CD4-positive, alpha-beta T cell (primary cell): Measurements from ENCODE around the gene SNX24. TPM values are rescaled to one million over a fixed set of nuclear protein-coding genes. Genes with fewer than 3 reads are reported as not detected.

Experiments
- ATAC-seq: fragments of 200-7000 bp; cut with Tn5 transposase; one replicate; pipeline ENCODE4 v1.10.0; 2022; ENCODE audit warnings: mild to moderate bottlenecking; ENCODE audit not compliant: poor library complexity
- CTCF ChIA-PET: fragments of 350-600 bp; sonication (Branson Sonifier 250); formaldehyde crosslinking; loops from one replicate; lab custom pipeline; 2021; ENCODE audit warnings: antibody characterized with exemption, inconsistent platforms; lab: Charles Lee
- POLR2A ChIA-PET: fragments of 350-600 bp; sonication (Branson Sonifier 250); formaldehyde crosslinking; loops from one replicate; lab custom pipeline; 2021; ENCODE audit warnings: antibody characterized with exemption, inconsistent platforms; lab: Charles Lee
- DNase-seq, 14 experiments: peaks; one replicate each; pipeline ENCODE4 v3.0.0-alpha.2; 2013 to 2020; ENCODE audit warnings: mixed read lengths in 2 of 14
- H3K27ac ChIP-seq, 2 donors: one replicate each; pipeline versions ENCODE4 v1.5.1 to v1.7.0; 2013; ENCODE audit warnings: low read length in 2 of 2, low read depth in 1 of 2, mild to moderate bottlenecking in 1 of 2
- H3K27me3 ChIP-seq, 2 experiments: 1 replicate in 1 of 2; 2 replicates in 1 of 2; pipeline versions ENCODE4 v1.6.1 to v1.7.0; 2013; ENCODE audit warnings: low read length in 2 of 2, control low read depth in 1 of 2, mild to moderate bottlenecking in 1 of 2, moderate library complexity in 1 of 2; ENCODE audit not compliant: insufficient read depth in 2 of 2, control insufficient read depth in 1 of 2
- H3K36me3 ChIP-seq: one replicate; pipeline ENCODE4 v1.6.1; 2013; ENCODE audit warnings: low read length, control low read depth; ENCODE audit not compliant: insufficient read depth
- H3K4me1 ChIP-seq: one replicate; pipeline ENCODE4 v1.6.1; 2013; ENCODE audit warnings: low read length, control low read depth; ENCODE audit not compliant: insufficient read depth
- H3K4me3 ChIP-seq: one replicate; pipeline ENCODE4 v1.5.1; 2013; ENCODE audit warnings: mild to moderate bottlenecking, low read length, moderate library complexity
- H3K9me3 ChIP-seq, 2 experiments: 1 replicate in 1 of 2; 2 replicates in 1 of 2; pipeline versions ENCODE4 v1.6.1 to v1.7.0; 2013; ENCODE audit warnings: low read length in 2 of 2, mild to moderate bottlenecking in 2 of 2, control low read depth in 1 of 2, moderate library complexity in 1 of 2; ENCODE audit not compliant: control insufficient read depth in 1 of 2, insufficient read depth in 1 of 2
- H3K27ac Mint-ChIP-seq: one replicate; pipeline ENCODE4 v1.8.0; 2020; ENCODE audit warnings: mixed read lengths
- H3K27me3 Mint-ChIP-seq: one replicate; pipeline ENCODE4 v1.8.0; 2021; ENCODE audit warnings: mixed read lengths
- H3K36me3 Mint-ChIP-seq: one replicate; pipeline ENCODE4 v1.8.0; 2021; ENCODE audit warnings: low read depth, mixed read lengths
- H3K4me1 Mint-ChIP-seq: one replicate; pipeline ENCODE4 v1.8.0; 2021; ENCODE audit warnings: low read depth, mixed read lengths
- H3K4me3 Mint-ChIP-seq: one replicate; pipeline ENCODE4 v1.8.0; 2020; ENCODE audit warnings: mild to moderate bottlenecking, mixed read lengths
- H3K9me3 Mint-ChIP-seq: one replicate; pipeline ENCODE4 v1.8.0; 2020; ENCODE audit warnings: mixed read lengths
- intact Hi-C, 2 experiments: fragments of 100-400 bp; cut with DNase I in 1 of 2; cut with micrococcal nuclease in 1 of 2; formaldehyde crosslinking; loops; one replicate each; pipeline versions ENCODE4 v1.15.1 to v1.9.0; 2023 to 2025; cut with DNase I, micrococcal nuclease
- total RNA-seq, 174 experiments: library from RNA in 2 of 174; stranded (reverse) in 2 of 174; gene quantifications; one replicate each; pipeline ENCODE4 v1.2.3 and lab custom pipeline; 2021 to 2026
- TF ChIP-seq, protein P1 (sequence below): fragments of 200-600 bp; IDR thresholded peaks from one replicate; pipeline ENCODE4 v1.8.0; 2022; ENCODE audit warnings: antibody characterized with exemption, mild to moderate bottlenecking

Gene SNX24
- total RNA-seq, 2 experiments from 2014 or later, result 2.3 to 3.0 TPM

GRCh38 chr5:122901346-122901745 is 55.9 kb downstream of the SNX24 start:
- Mint-ChIP-seq H3K4me3 (no peak overlapping the region), H3K4me1 (peaks cover 17% of the 10 kb centered on the region), H3K27me3 (no peaks in the 10 kb centered on the region), H3K27ac (no peak overlapping the region), H3K9me3 (no peaks in the 10 kb centered on the region), H3K36me3 (no peaks in the 10 kb centered on the region)
- DNase-seq (no peak), ATAC-seq (no peak)
- intact Hi-C loops, result no loop called here
- Histone ChIP-seq H3K27ac (no peak overlapping the region), H3K4me1 (peaks cover 11% of the 10 kb centered on the region), H3K36me3 (no peaks in the 10 kb centered on the region), H3K27me3 (no peaks in the 10 kb centered on the region), H3K9me3 (no peaks in the 10 kb centered on the region), H3K4me3 (no peak overlapping the region)
- CTCF ChIA-PET, result no interaction called here
- POLR2A ChIA-PET, result no interaction called here
- TF ChIP-seq, protein P1, sequence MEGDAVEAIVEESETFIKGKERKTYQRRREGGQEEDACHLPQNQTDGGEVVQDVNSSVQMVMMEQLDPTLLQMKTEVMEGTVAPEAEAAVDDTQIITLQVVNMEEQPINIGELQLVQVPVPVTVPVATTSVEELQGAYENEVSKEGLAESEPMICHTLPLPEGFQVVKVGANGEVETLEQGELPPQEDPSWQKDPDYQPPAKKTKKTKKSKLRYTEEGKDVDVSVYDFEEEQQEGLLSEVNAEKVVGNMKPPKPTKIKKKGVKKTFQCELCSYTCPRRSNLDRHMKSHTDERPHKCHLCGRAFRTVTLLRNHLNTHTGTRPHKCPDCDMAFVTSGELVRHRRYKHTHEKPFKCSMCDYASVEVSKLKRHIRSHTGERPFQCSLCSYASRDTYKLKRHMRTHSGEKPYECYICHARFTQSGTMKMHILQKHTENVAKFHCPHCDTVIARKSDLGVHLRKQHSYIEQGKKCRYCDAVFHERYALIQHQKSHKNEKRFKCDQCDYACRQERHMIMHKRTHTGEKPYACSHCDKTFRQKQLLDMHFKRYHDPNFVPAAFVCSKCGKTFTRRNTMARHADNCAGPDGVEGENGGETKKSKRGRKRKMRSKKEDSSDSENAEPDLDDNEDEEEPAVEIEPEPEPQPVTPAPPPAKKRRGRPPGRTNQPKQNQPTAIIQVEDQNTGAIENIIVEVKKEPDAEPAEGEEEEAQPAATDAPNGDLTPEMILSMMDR, result no peak

- no peak overlapping the region for H3K27ac Mint-ChIP-seq
- no peaks in the 10 kb centered on the region for H3K36me3 Mint-ChIP-seq
- intact Hi-C loops, result no loop called here
- H3K4me1 Mint-ChIP-seq, result peaks cover 17% of the 10 kb centered on the region
- no peaks in the 10 kb centered on the region for H3K27me3 Mint-ChIP-seq
- no peaks in the 10 kb centered on the region for H3K9me3 Mint-ChIP-seq
- no peak for ATAC-seq
- ChIA-PET CTCF (no interaction called here), POLR2A (no interaction called here)
- TF ChIP-seq, protein P1, result no peak
- H3K36me3 ChIP-seq, result no peaks in the 10 kb centered on the region
- H3K4me3 ChIP-seq, result no peak overlapping the region
- H3K27ac ChIP-seq, result no peak overlapping the region
- no peaks in the 10 kb centered on the region for H3K27me3 ChIP-seq
- no peaks in the 10 kb centered on the region for H3K9me3 ChIP-seq
- no peak overlapping the region for H3K4me3 Mint-ChIP-seq
- peak in 2 of 14 experiments; percentile 1 to 39 for DNase-seq
- H3K4me1 ChIP-seq, result peaks cover 11% of the 10 kb centered on the region
Measured at GRCh38 chr5:122902263-122902662, 56.9 kb downstream of the SNX24 start.

- ChIA-PET POLR2A (no interaction called here), CTCF (no interaction called here)
- Histone ChIP-seq H3K4me3 (no peak overlapping the region), H3K36me3 (no peaks in the 10 kb centered on the region), H3K9me3 (no peaks in the 10 kb centered on the region), H3K4me1 (peaks cover 10% of the 10 kb centered on the region), H3K27me3 (no peaks in the 10 kb centered on the region), H3K27ac (no peak overlapping the region)
- no peak overlapping the region for H3K4me3 Mint-ChIP-seq
- H3K4me1 Mint-ChIP-seq, result peaks cover 17% of the 10 kb centered on the region
- no peaks in the 10 kb centered on the region for H3K27me3 Mint-ChIP-seq
- intact Hi-C loops, result no loop called here
- H3K36me3 Mint-ChIP-seq, result no peaks in the 10 kb centered on the region
- ATAC-seq (no peak), DNase-seq (no peak)
- H3K9me3 Mint-ChIP-seq, result no peaks in the 10 kb centered on the region
- H3K27ac Mint-ChIP-seq, result no peak overlapping the region
- TF ChIP-seq, protein P1, result no peak
Measured at GRCh38 chr5:122906768-122907167, 61.4 kb downstream of the SNX24 start.
